ENCODE data around the gene FCMR. TPM values are rescaled to one million over a fixed set of nuclear protein-coding genes. Genes with fewer than 3 reads are reported as not detected.
"Not testable (repeated sequence)": the region's sequence is repeated elsewhere in the genome, so short reads cannot be mapped to it uniquely, and the experiment has no call there.

The FCMR gene
- total and polyA plus RNA-seq, 9 of the 15 experiments (the other 6 are each of a cell fraction or from before 2014, with no cell fraction given): 0.11 to 0.82 (median 0.20) TPM; not detected in 5

- intact Hi-C loops (cut with micrococcal nuclease); H3K27ac ChIP-seq (ENCODE audit: extremely low read depth, low read depth, low read length); H3K9ac ChIP-seq (ENCODE audit: insufficient read depth in 1 of 2, low read depth in 2 of 2, low read length in 2 of 2); H3K79me2 ChIP-seq (ENCODE audit: control insufficient read depth, insufficient read depth, low read length); H3K9me1 ChIP-seq (ENCODE audit: control insufficient read depth, insufficient read depth, low read length); H2AFZ ChIP-seq (ENCODE audit: low read depth, low read length); BruUV-seq (replicated peaks); H3K27me3 ChIP-seq (ENCODE audit: control insufficient read depth in 2 of 2, insufficient read depth in 2 of 2, low read length in 2 of 2); H3K4me2 ChIP-seq (ENCODE audit: insufficient read depth, low read length); H4K20me1 ChIP-seq (replicated peaks; ENCODE audit: control insufficient read depth, insufficient read depth, low read length); H3K4me3 ChIP-seq; ATAC-seq; H3K9me3 ChIP-seq (replicated peaks; ENCODE audit: control insufficient read depth, insufficient read depth, low read depth, low read length); H3K36me3 ChIP-seq (ENCODE audit: control insufficient read depth, insufficient read depth, low read length); DNase-seq (ENCODE audit: extremely low read depth in 1 of 4, low spot score in 3 of 4): not testable (repeated sequence)
- H3K4me1 ChIP-seq (replicated peaks in 1 of 2; ENCODE audit: control insufficient read depth in 2 of 2, insufficient read depth in 2 of 2, low read length in 2 of 2): peaks cover 4 to 29% of the 10 kb centered on the region in 2 experiments
- ChIA-PET CTCF (ENCODE audit: low intra/inter-chr PET ratio) (interaction anchor here (1.1 kb wide), 1 partner anchor 55 kb away, joined by 3 read pairs; no protein-coding TSS in a partner anchor), POLR2A (interaction anchor here (0.6 to 0.7 kb wide), 3 partner anchors 12 to 465 kb away, joined by 3 to 4 read pairs (median 3); no protein-coding TSS in a partner anchor)
- peak; percentile 97 for FAIRE-seq
- in situ Hi-C loops (cut with MboI): loop anchor here (25.0 kb wide), 1 partner anchor 312 kb away; the partner anchor contains the start of gene EIF2D
- 67% methylated on average over 4 of the region's 4 CpGs for WGBS (ENCODE audit: insufficient coverage, low coverage, missing lambda C conversion rate)
- TF ChIP-seq SMC3 (conservative IDR thresholded peaks at IDR 0.05; ENCODE audit: insufficient read depth, low read depth, low read length): 0 out of 2 replicates have a peak, but pooled peaks have one; percentile 11
- 0 out of 2 replicates have a peak, but pooled peaks have one; percentile 5 for TF ChIP-seq CBX5 (IDR thresholded peaks at IDR 0.05; ENCODE audit: borderline replicate concordance, low read depth)
- TF ChIP-seq BCOR (IDR thresholded peaks at IDR 0.05): peak; percentile 16; the same call in 1 of the 2 replicates
- peak; percentile 4; the same call in 1 of the 2 replicates for TF ChIP-seq HDGF (IDR thresholded peaks at IDR 0.05)
- TF ChIP-seq MIER1 (IDR thresholded peaks at IDR 0.05; ENCODE audit: low read depth): peak; percentile 24; the same call in 1 of the 2 replicates
- peak; percentile 65; the same call in 1 of the 2 replicates for TF ChIP-seq MAX (CRISPR knock-in tag; IDR thresholded peaks at IDR 0.05)
- peak; percentile 85 for TF ChIP-seq IRF2 (CRISPR knock-in tag; IDR thresholded peaks at IDR 0.05)
- peak; percentile 69 for TF ChIP-seq PHF20 (IDR thresholded peaks at IDR 0.05; ENCODE audit: partially characterized antibody)
- TF ChIP-seq TAL1 (IDR thresholded peaks at IDR 0.05): 0 out of 2 replicates have a peak, but pooled peaks have one; percentile 9
- 0 out of 4 replicates have a peak, but pooled peaks of 1 of the 2 experiments have one; percentile 64 for TF ChIP-seq MLX (CRISPR knock-in tag; conservative IDR thresholded peaks at IDR 0.05)
- peak; percentile 14 for TF ChIP-seq NCOA4 (IDR thresholded peaks at IDR 0.05; ENCODE audit: partially characterized antibody)
- TF ChIP-seq HBP1 (CRISPR knock-in tag; IDR thresholded peaks at IDR 0.05): peak; percentile 4; the same call in 1 of the 2 replicates
- 0 out of 2 replicates have a peak, but pooled peaks have one; percentile 5 for TF ChIP-seq DPF2 (IDR thresholded peaks at IDR 0.05)
- 0 out of 2 replicates have a peak, but pooled peaks have one; percentile 2 for TF ChIP-seq ZBTB26 (CRISPR knock-in tag; IDR thresholded peaks at IDR 0.05)
- TF ChIP-seq HCFC1 (IDR thresholded peaks at IDR 0.05; ENCODE audit: low read depth, low read length): 0 out of 2 replicates have a peak, but pooled peaks have one; percentile 17
- peak; percentile 72; the same call in 1 of the 2 replicates for TF ChIP-seq LARP7 (IDR thresholded peaks at IDR 0.05)
- TF ChIP-seq CBX1 (IDR thresholded peaks at IDR 0.05; ENCODE audit: low read depth): peak; percentile 95; the same call in 1 of the 2 replicates
Observed at GRCh38 chr1:206923961-206924557, 2.3 kb upstream of the FCMR start.

All from K562 (cell line).